ENCODE measurements around the gene UNC5CL. TPM values are rescaled to one million over a fixed set of nuclear protein-coding genes. Genes with fewer than 3 reads are reported as not detected.

The UNC5CL gene
- total RNA-seq, 1 experiment from 2014 or later: 2.2 TPM

- ChIA-PET CTCF (interaction anchor here (1.0 to 2.8 kb wide), 3 partner anchors 10 to 131 kb away, joined by 3 to 25 read pairs (median 22); partner anchors contain the start of gene UNC5CL), RAD21 (ENCODE audit: low non-redundant PET in 1 of 2, low total read pairs in 2 of 2, uncharacterized antibody in 2 of 2, unreplicated experiment in 2 of 2) (no interaction called here), POLR2A (no interaction called here)
- Histone ChIP-seq H3K36me3 (ENCODE audit: control insufficient read depth in 1 of 2, insufficient read depth in 2 of 2, low read length in 2 of 2) (no peaks in the 10 kb centered on the region), H3K27me3 (ENCODE audit: insufficient read depth, low read length) (no peaks in the 10 kb centered on the region), H3K4me2 (ENCODE audit: low read length) (no peak overlapping the region), H3K9me3 (ENCODE audit: control insufficient read depth in 1 of 2, insufficient read depth in 1 of 2, low read depth in 1 of 2, low read length in 2 of 2) (no peaks in the 10 kb centered on the region), H3K79me2 (ENCODE audit: insufficient read depth, low read length) (no peaks in the 10 kb centered on the region), H4K20me1 (ENCODE audit: insufficient read depth) (no peaks in the 10 kb centered on the region), H3K4me1 (ENCODE audit: control insufficient read depth in 1 of 2, insufficient read depth in 2 of 2, low read length in 2 of 2) (peaks cover 20 to 29% of the 10 kb centered on the region in 2 experiments), H3K9me2 (ENCODE audit: insufficient read depth) (no peaks in the 10 kb centered on the region), H3K27ac (ENCODE audit: low read depth, low read length) (no peak overlapping the region), H2AFZ (ENCODE audit: low read depth, low read length, poor library complexity, severe bottlenecking) (no peak overlapping the region), H3K9ac (ENCODE audit: low read length) (no peak overlapping the region), H3K4me3 (replicated peaks in 1 of 2; ENCODE audit: low read depth in 1 of 2, low read length in 2 of 2) (no peak overlapping the region)
- no TSS peak for BruUV-seq (replicated peaks)
- intact Hi-C loops (cut with micrococcal nuclease): loop anchor here (2.0 to 10.0 kb wide), 4 partner anchors 201 to 1041 kb away; no protein-coding TSS in a partner anchor
- no peak for TF ChIP-seq JUND (IDR thresholded peaks at IDR 0.05)
- no peak for TF ChIP-seq ZBTB33 (IDR thresholded peaks at IDR 0.05; ENCODE audit: extremely low read depth, insufficient replicate concordance, low read length)
- TF ChIP-seq ZNF274 (IDR thresholded peaks at IDR 0.05; ENCODE audit: low read depth, low read length): no peak
- no peak for TF ChIP-seq POLR2AphosphoS5 (IDR thresholded peaks at IDR 0.05; ENCODE audit: low read depth, low read length)
- no peak for TF ChIP-seq YY1 (IDR thresholded peaks at IDR 0.05; ENCODE audit: extremely low read depth, insufficient replicate concordance, low read depth, low read length)
- TF ChIP-seq MAX (IDR thresholded peaks at IDR 0.05): no peak
- TF ChIP-seq EZH2 (IDR thresholded peaks at IDR 0.05): no peak
- TF ChIP-seq EGR1 (IDR thresholded peaks at IDR 0.05; ENCODE audit: low read depth): no peak
- no peak for TF ChIP-seq CTCF (IDR thresholded peaks at IDR 0.05 in 2 of 3, conservative IDR thresholded peaks at IDR 0.05 in 1 of 3; ENCODE audit: borderline replicate concordance in 1 of 3, insufficient read depth in 1 of 3, low read depth in 2 of 3, low read length in 2 of 3)
- no peak for TF ChIP-seq CEBPB (IDR thresholded peaks at IDR 0.05; ENCODE audit: low read depth)
- TF ChIP-seq SRF (IDR thresholded peaks at IDR 0.05; ENCODE audit: low read depth): no peak
- TF ChIP-seq REST (IDR thresholded peaks at IDR 0.05; ENCODE audit: low read depth): no peak
- no peak for TF ChIP-seq FOSL1 (IDR thresholded peaks at IDR 0.05; ENCODE audit: low read depth)
- TF ChIP-seq SP1 (IDR thresholded peaks at IDR 0.05; ENCODE audit: low read depth): no peak
- no peak for TF ChIP-seq CBX3 (IDR thresholded peaks at IDR 0.05; ENCODE audit: low read depth)
- TF ChIP-seq SIN3A (IDR thresholded peaks at IDR 0.05; ENCODE audit: low read depth): no peak
- TF ChIP-seq ZFX (IDR thresholded peaks at IDR 0.05): no peak
- TF ChIP-seq RAD21 (IDR thresholded peaks at IDR 0.05; ENCODE audit: low read depth): no peak
- no peak for TF ChIP-seq ATF3 (IDR thresholded peaks at IDR 0.05)
- DNase-seq (ENCODE audit: low read depth, low spot score): no peak
- no peak for ATAC-seq
Measured at GRCh38 chr6:41025966-41026530, 13.0 kb downstream of the UNC5CL start.
